ENCODE results near the gene ZNF429.

The ZNF429 gene

GRCh38 chr19:21604351-21604926 is 99.0 kb downstream of the ZNF429 start:
- Histone ChIP-seq H3K27me3 (replicated peaks; ENCODE audit: insufficient read depth, low read length) (no peaks in the 10 kb centered on the region), H3K9me2 (replicated peaks; ENCODE audit: insufficient read depth, low read length) (no peaks in the 10 kb centered on the region), H4K20me1 (ENCODE audit: insufficient read depth, low read length) (no peaks in the 10 kb centered on the region), H3K4me1 (ENCODE audit: low read length) (no peaks in the 10 kb centered on the region), H3K9me3 (replicated peaks; ENCODE audit: insufficient read depth, low read length) (no peaks in the 10 kb centered on the region), H3K4me3 (ENCODE audit: low read length) (no peak overlapping the region), H3K27ac (ENCODE audit: low read length) (no peak overlapping the region), H3K4me2 (ENCODE audit: low read depth, low read length) (no peak overlapping the region), H3F3A (ENCODE audit: insufficient read depth, low read length) (no peaks in the 10 kb centered on the region), H3K79me2 (ENCODE audit: low read length) (no peaks in the 10 kb centered on the region), H3K36me3 (replicated peaks; ENCODE audit: insufficient read depth, low read length) (no peaks in the 10 kb centered on the region), H3K9ac (ENCODE audit: low read length) (no peak overlapping the region), H2AFZ (ENCODE audit: low read length) (no peak overlapping the region)
- TF ChIP-seq CTCF (IDR thresholded peaks at IDR 0.05; ENCODE audit: low read length) (no peak), EZH2phosphoT487 (IDR thresholded peaks at IDR 0.05; ENCODE audit: low read length) (no peak), EZH2 (optimal IDR thresholded peaks at IDR 0.05; ENCODE audit: low read depth, low read length) (no peak)
- DNase-seq: no peak

Data from MM.1S (cell line).